ENCODE data around the gene AJUBA.
A peak's percentile ranks its signal among the peaks of the same experiment; 100 is the strongest.
"Not testable (repeated sequence)": the region's sequence is repeated elsewhere in the genome, so short reads cannot be mapped to it uniquely, and the experiment has no call there.

AJUBA gene

GRCh38 chr14:22979748-22980392 is 2.5 kb downstream of the AJUBA start:
- peak; percentile 21 for DNase-seq (ENCODE audit: low spot score)

GRCh38 chr14:22978981-22979671 is 3.2 kb downstream of the AJUBA start:
- peak; percentile 36 for DNase-seq (ENCODE audit: low spot score)

GRCh38 chr14:22978487-22978837 is 3.9 kb downstream of the AJUBA start:
- peak; percentile 31 for DNase-seq (ENCODE audit: low spot score)

GRCh38 chr14:22977684-22978486 is 4.5 kb downstream of the AJUBA start:
- peak; percentile 84 for DNase-seq (ENCODE audit: low spot score)

- DNase-seq (ENCODE audit: low spot score) = no peak
Measured at GRCh38 chr14:22977434-22977683, 5.0 kb downstream of the AJUBA start.

- DNase-seq (ENCODE audit: low spot score) = peak; percentile 46
Measured at GRCh38 chr14:22976620-22977433, 5.5 kb downstream of the AJUBA start.

- peak; percentile 10 for DNase-seq (ENCODE audit: low spot score)
Measured at GRCh38 chr14:22974530-22975313, 7.6 kb downstream of the AJUBA start.

- peak; percentile 69 for DNase-seq (ENCODE audit: low spot score)
Measured at GRCh38 chr14:22973217-22974032, 8.9 kb downstream of the AJUBA start.

GRCh38 chr14:22972313-22972930 is 9.9 kb downstream of the AJUBA start:
- no peak for DNase-seq (ENCODE audit: low spot score)

GRCh38 chr14:22971152-22971551 is 11.2 kb downstream of the AJUBA start:
- DNase-seq (ENCODE audit: low spot score) = no peak

GRCh38 chr14:22966783-22967269 is 15.5 kb downstream of the AJUBA start:
- DNase-seq (ENCODE audit: low spot score) = no peak

- DNase-seq (ENCODE audit: low spot score) = not testable (repeated sequence)
Measured at GRCh38 chr14:22965916-22966782, 16.2 kb downstream of the AJUBA start.

- no peak for DNase-seq (ENCODE audit: low spot score)
Measured at GRCh38 chr14:22962061-22962676, 20.2 kb downstream of the AJUBA start.

- no peak for DNase-seq (ENCODE audit: low spot score)
Measured at GRCh38 chr14:22955702-22956569, 26.4 kb downstream of the AJUBA start.

GRCh38 chr14:22952418-22952817 is 29.9 kb downstream of the AJUBA start:
- DNase-seq (ENCODE audit: low spot score) = no peak

GRCh38 chr14:22951795-22952194 is 30.6 kb downstream of the AJUBA start:
- not testable (repeated sequence) for DNase-seq (ENCODE audit: low spot score)

GRCh38 chr14:22945642-22946041 is 36.7 kb downstream of the AJUBA start:
- DNase-seq (ENCODE audit: low spot score) = no peak

GRCh38 chr14:22939684-22940083 is 42.7 kb downstream of the AJUBA start:
- no peak for DNase-seq (ENCODE audit: low spot score)

Measured in hepatic stellate cell (primary cell).